MCF 10A (cell line): ENCODE results near the gene RBM20. TPM values are rescaled to one million over a fixed set of nuclear protein-coding genes. Genes with fewer than 3 reads are reported as not detected.

Source experiments
- BruUV-seq: library from RNA; stranded (reverse); fragments of 400-500 nt; replicated peaks from 2 replicates; lab custom pipeline; 2021; lab: Mats Ljungman, UMichigan
- CTCF ChIA-PET: fragments of 300-600 bp; sonication (Branson Sonifier 250); formaldehyde crosslinking; extraction: SDS; loops from one replicate; lab custom pipeline; 2021; ENCODE audit warnings: antibody characterized with exemption, inconsistent platforms; lab: Yijun Ruan, JAX
- POLR2A ChIA-PET: fragments of 300-600, 350-650 bp; sonication (Branson Sonifier 250); formaldehyde crosslinking; extraction: SDS; loops from one replicate; lab custom pipeline; 2020; ENCODE audit warnings: antibody characterized with exemption, inconsistent platforms; lab: Yijun Ruan, JAX
- DNase-seq: peaks from one replicate; pipeline ENCODE4 v3.0.0-alpha.2; 2018; ENCODE audit not compliant: unreplicated experiment
- H3K27ac Mint-ChIP-seq: one replicate; pipeline ENCODE4 v1.8.0; 2022; ENCODE audit warnings: mild to moderate bottlenecking, low read depth, mixed read lengths; ENCODE audit not compliant: unreplicated experiment
- H3K27me3 Mint-ChIP-seq: one replicate; pipeline ENCODE4 v1.8.0; 2022; ENCODE audit warnings: mixed read lengths; ENCODE audit not compliant: insufficient read depth, unreplicated experiment
- H3K36me3 Mint-ChIP-seq: one replicate; pipeline ENCODE4 v1.8.0; 2022; ENCODE audit warnings: mild to moderate bottlenecking, moderate library complexity, mixed read lengths; ENCODE audit not compliant: insufficient read depth, unreplicated experiment
- H3K4me1 Mint-ChIP-seq: one replicate; pipeline ENCODE4 v1.8.0; 2022; ENCODE audit warnings: mixed read lengths; ENCODE audit not compliant: insufficient read depth, unreplicated experiment
- H3K4me3 Mint-ChIP-seq: one replicate; pipeline ENCODE4 v1.8.0; 2022; ENCODE audit warnings: mild to moderate bottlenecking, moderate library complexity, mixed read lengths; ENCODE audit not compliant: unreplicated experiment
- H3K9me3 Mint-ChIP-seq: one replicate; pipeline ENCODE4 v1.8.0; 2022; ENCODE audit warnings: mixed read lengths; ENCODE audit not compliant: unreplicated experiment
- intact Hi-C: fragments of 100-400 bp; cut with micrococcal nuclease; formaldehyde crosslinking; loops from 2 replicates; pipeline ENCODE4 v1.14.1; 2022
- total RNA-seq: library from RNA; stranded (reverse); gene quantifications from 2 replicates; pipeline ENCODE4 v1.2.3, GENCODE V29; 2022
- TF ChIP-seq, protein P1 (sequence below): fragments of 200-600 bp; IDR thresholded peaks from one replicate; pipeline ENCODE4 v1.8.0; 2022; ENCODE audit warnings: antibody characterized with exemption, mild to moderate bottlenecking; ENCODE audit not compliant: unreplicated experiment

RBM20 gene
- total RNA-seq, 1 experiment from 2014 or later = not detected

DNA sequence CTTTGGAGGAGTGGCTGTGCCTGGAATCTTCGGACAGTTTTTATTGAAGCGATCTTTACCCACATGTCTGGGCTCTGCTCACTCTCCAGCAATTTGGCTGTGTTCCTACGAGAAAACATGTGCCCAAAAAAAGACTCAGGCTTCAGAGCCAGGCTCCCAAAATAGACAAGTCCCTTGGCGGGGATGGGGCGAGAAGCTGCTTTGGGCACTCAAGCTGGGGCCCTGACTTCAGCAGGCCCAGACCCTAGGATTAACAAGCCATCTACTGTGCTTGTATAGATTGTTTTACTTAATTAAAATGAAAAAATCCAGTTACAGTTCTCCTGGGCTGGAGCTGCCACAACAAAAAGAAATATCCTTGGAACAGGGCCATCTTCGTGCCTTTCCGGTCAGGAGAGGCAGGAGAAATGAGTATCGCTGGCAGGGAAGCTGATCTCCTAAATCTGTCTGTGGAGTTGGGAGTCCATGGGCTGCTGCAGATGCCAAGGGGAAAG lies 176.2 kb downstream of the RBM20 start:
- no peaks in the 10 kb centered on the region for H3K27me3 Mint-ChIP-seq
- no TSS peak for BruUV-seq
- H3K36me3 Mint-ChIP-seq = no peaks in the 10 kb centered on the region
- H3K4me1 Mint-ChIP-seq = peaks cover 9% of the 10 kb centered on the region
- TF ChIP-seq, protein P1, sequence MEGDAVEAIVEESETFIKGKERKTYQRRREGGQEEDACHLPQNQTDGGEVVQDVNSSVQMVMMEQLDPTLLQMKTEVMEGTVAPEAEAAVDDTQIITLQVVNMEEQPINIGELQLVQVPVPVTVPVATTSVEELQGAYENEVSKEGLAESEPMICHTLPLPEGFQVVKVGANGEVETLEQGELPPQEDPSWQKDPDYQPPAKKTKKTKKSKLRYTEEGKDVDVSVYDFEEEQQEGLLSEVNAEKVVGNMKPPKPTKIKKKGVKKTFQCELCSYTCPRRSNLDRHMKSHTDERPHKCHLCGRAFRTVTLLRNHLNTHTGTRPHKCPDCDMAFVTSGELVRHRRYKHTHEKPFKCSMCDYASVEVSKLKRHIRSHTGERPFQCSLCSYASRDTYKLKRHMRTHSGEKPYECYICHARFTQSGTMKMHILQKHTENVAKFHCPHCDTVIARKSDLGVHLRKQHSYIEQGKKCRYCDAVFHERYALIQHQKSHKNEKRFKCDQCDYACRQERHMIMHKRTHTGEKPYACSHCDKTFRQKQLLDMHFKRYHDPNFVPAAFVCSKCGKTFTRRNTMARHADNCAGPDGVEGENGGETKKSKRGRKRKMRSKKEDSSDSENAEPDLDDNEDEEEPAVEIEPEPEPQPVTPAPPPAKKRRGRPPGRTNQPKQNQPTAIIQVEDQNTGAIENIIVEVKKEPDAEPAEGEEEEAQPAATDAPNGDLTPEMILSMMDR = no peak
- ChIA-PET CTCF (interaction anchor here (1.0 kb wide), 1 partner anchor 8 kb away, joined by 3 read pairs; no protein-coding TSS in a partner anchor), POLR2A (interaction anchor here (0.6 to 1.7 kb wide), 4 partner anchors 51 to 596 kb away, joined by 3 to 7 read pairs (median 3); partner anchors contain the start of gene PDCD4)
- DNase-seq = no peak
- no peak overlapping the region for H3K27ac Mint-ChIP-seq
- no peak overlapping the region for H3K4me3 Mint-ChIP-seq
- H3K9me3 Mint-ChIP-seq = no peaks in the 10 kb centered on the region
- intact Hi-C loops = no loop called here

DNA sequence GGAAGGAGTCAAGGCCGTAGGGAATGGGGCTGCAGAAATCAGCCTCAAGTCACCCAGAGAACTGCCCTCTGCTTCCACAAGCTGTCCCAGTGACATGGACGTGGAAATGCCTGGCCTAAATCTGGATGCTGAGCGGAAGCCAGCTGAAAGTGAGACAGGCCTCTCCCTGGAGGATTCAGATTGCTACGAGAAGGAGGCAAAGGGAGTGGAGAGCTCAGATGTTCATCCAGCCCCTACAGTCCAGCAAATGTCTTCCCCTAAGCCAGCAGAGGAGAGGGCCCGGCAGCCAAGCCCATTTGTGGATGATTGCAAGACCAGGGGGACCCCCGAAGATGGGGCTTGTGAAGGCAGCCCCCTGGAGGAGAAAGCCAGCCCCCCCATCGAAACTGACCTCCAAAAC lies 177.4 kb downstream of the RBM20 start:
- DNase-seq = no peak
- intact Hi-C loops = no loop called here
- Mint-ChIP-seq H3K36me3 (no peaks in the 10 kb centered on the region), H3K27me3 (no peaks in the 10 kb centered on the region), H3K27ac (no peak overlapping the region), H3K4me1 (peaks cover 9% of the 10 kb centered on the region), H3K9me3 (no peaks in the 10 kb centered on the region), H3K4me3 (no peak overlapping the region)
- ChIA-PET POLR2A (interaction anchor here (1.1 to 1.7 kb wide), 2 partner anchors 50 to 80 kb away, joined by 3 to 7 read pairs; partner anchors contain the start of gene PDCD4), CTCF (interaction anchor here (1.0 kb wide), 1 partner anchor 10 kb away, joined by 3 read pairs; no protein-coding TSS in a partner anchor)
- BruUV-seq = no TSS peak
- TF ChIP-seq, protein P1 = no peak

DNA sequence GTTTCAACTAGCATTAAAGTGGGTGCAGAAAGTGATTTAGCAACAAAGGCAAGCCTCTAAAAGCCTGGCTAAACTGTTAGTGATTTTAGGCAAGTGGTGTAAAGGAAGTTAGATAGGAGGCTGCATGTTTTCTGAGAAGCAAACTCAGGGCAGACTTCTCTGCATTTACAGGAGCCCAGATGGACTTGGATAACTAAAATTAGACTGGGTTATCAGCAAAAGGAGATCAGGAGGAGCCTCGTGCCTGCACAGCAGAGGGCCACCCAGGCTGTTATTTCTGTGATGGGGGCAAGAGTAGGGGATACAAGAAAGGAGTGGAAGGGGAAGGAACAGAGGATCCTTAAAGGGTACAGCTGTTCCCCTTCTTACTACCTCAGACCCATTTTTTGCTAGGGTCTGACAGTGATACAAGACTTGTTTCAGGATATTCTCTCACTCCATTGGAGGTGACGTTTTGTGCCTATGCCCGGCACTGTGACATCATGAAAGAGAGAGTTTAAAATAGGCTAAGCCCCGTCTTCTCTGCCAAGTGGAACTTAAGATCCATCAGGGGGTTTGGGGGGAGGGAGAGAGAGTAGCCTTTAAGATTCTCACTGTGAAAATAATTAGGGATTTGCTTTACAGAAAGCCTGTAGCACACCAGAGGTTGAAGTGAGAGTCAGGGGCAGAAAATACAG lies 178.0 kb downstream of the RBM20 start:
- Mint-ChIP-seq H3K27ac (no peak overlapping the region), H3K9me3 (no peaks in the 10 kb centered on the region), H3K27me3 (no peaks in the 10 kb centered on the region), H3K4me3 (no peak overlapping the region), H3K4me1 (peaks cover 9% of the 10 kb centered on the region), H3K36me3 (no peaks in the 10 kb centered on the region)
- BruUV-seq = no TSS peak
- no peak for DNase-seq
- POLR2A ChIA-PET = interaction anchor here (1.0 to 1.7 kb wide), 2 partner anchors 40 to 49 kb away, joined by 3 to 7 read pairs; partner anchors contain the start of gene PDCD4
- intact Hi-C loops = no loop called here
- TF ChIP-seq, protein P1 = no peak
- CTCF ChIA-PET = interaction anchor here (0.6 to 0.7 kb wide), 2 partner anchors 19 to 1666 kb away, joined by 3 to 4 read pairs; no protein-coding TSS in a partner anchor

DNA sequence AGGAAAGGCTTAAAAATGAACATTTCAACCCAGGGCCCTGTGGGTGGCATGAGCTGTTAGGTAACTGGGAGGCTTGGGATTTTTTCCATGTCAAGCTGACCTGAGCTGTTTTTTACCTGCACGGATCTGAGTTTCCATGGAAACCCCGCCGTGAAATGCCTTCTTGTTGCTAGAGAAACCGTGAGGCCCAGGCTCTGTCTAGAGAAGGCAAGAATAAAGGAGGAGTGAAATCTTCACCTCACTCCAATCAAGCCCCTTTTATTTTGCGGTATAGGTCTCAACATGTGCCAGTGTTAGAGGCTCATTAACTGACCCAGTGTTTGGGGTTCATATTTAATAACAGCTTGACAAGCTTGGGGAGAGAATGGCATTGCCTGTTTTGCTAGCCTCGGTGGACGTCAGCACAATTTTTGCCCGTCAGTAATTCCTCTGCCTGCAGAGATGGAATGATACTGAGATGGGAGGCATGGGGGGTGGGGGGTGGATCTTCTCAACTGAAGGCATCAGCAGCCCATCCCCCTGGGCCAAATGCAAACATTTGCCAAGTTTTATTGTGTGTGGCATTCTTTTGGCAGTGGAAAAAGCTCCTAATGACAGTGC lies 178.7 kb downstream of the RBM20 start:
- no peaks in the 10 kb centered on the region for H3K9me3 Mint-ChIP-seq
- no peak overlapping the region for H3K4me3 Mint-ChIP-seq
- TF ChIP-seq, protein P1 = no peak
- no peaks in the 10 kb centered on the region for H3K36me3 Mint-ChIP-seq
- POLR2A ChIA-PET = interaction anchor here (1.0 to 1.4 kb wide), 2 partner anchors 20 to 39 kb away, joined by 3 read pairs; no protein-coding TSS in a partner anchor
- peaks cover 13% of the 10 kb centered on the region for H3K4me1 Mint-ChIP-seq
- CTCF ChIA-PET = interaction anchor here (0.6 to 0.7 kb wide), 4 partner anchors 14 to 1666 kb away, joined by 3 to 4 read pairs (median 3); no protein-coding TSS in a partner anchor
- H3K27ac Mint-ChIP-seq = no peak overlapping the region
- H3K27me3 Mint-ChIP-seq = no peaks in the 10 kb centered on the region
- no TSS peak for BruUV-seq
- no peak for DNase-seq
- intact Hi-C loops = no loop called here
